Heart left ventricle (tissue), 13 donors: ENCODE results near the gene LMTK2.

Experiments
- CTCF ChIP-seq, 12 donors: fragments of 200-600 bp; sonication (generic) in 4 of 12; IDR thresholded peaks; one replicate each; pipeline versions ENCODE4 v1.5.0 to v1.8.0; 2018 to 2022; ENCODE audit warnings: antibody characterized with exemption in 12 of 12, mild to moderate bottlenecking in 5 of 12
- POLR2A ChIP-seq, 2 donors: fragments of 450-650 bp; IDR thresholded peaks; one replicate each; pipeline ENCODE4 v1.6.1; 2017; ENCODE audit warnings: antibody characterized with exemption in 2 of 2, mild to moderate bottlenecking in 2 of 2, moderate library complexity in 2 of 2
- donor health status: ischemic (EF 13 %, LVEDD 7.1; RV severe dilation, severe dysfunction).
- donor health status: DM: no; HTN: yes; CAD: no.
- donor health status: DM: no; HTN: no; CAD: no.
- donor health status: ischemic (EF 25% LVEDD 6.9; RV normal size, moderate dysfunction).
- donor health status: ischemic (EF 25% LVEDD 5.7; RV mildly dilated, moderate dysfunction).
- donor health status: ischemic (EF 35%, LVEDD 5.7; RV mildly dilated, moderate dysfunction).
- donor health status: nonischemic (EF 11% LVEDD 7.7; RV severe dilation, severe dysfunction).
- donor health status: DM: yes; HTN: yes; CAD: no.
- donor health status: PGD.
- donor health status: ischemic (EF 29% LVEDD 5.4; RV normal size, mild dysfunction).
- donor health status: nonischemic (EF 23%, LVEDD 6.1; RV moderate dilation, normal function).

- TF ChIP-seq CTCF (IDR thresholded peaks at IDR 0.05) (no peak), POLR2A (IDR thresholded peaks at IDR 0.05) (no peak)
Measured at GRCh38 chr7:98130959-98131358, 24.3 kb downstream of the LMTK2 start.
